Ishikawa (cell line): ENCODE data around the gene FTO.

Source experiments
- CEBPB ChIP-seq: IDR thresholded peaks from 2 replicates; pipeline ENCODE4 v1.6.1; 2012
- CREB1 ChIP-seq: IDR thresholded peaks from 2 replicates; pipeline ENCODE4 v1.6.1; 2012; ENCODE audit warnings: low read depth
- EGR1 ChIP-seq: IDR thresholded peaks from 2 replicates; pipeline ENCODE4 v1.6.1; 2012
- EP300 ChIP-seq: IDR thresholded peaks from 2 replicates; pipeline ENCODE4 v1.6.1; 2012; ENCODE audit warnings: borderline replicate concordance
- FOXM1 ChIP-seq: IDR thresholded peaks from 2 replicates; pipeline ENCODE4 v1.6.1; 2012; ENCODE audit warnings: low read depth, borderline replicate concordance
- MAX ChIP-seq: IDR thresholded peaks from 2 replicates; pipeline ENCODE4 v1.6.1; 2012
- NFIC ChIP-seq: IDR thresholded peaks from 2 replicates; pipeline ENCODE4 v1.6.1; 2012
- RAD21 ChIP-seq: IDR thresholded peaks from 2 replicates; pipeline ENCODE4 v1.6.1; 2012; ENCODE audit warnings: low read depth
- REST ChIP-seq: IDR thresholded peaks from 2 replicates; pipeline ENCODE4 v1.6.1; 2012; ENCODE audit warnings: low read depth, mild to moderate bottlenecking
- TAF1 ChIP-seq: IDR thresholded peaks from 2 replicates; pipeline ENCODE4 v1.6.1; 2012; ENCODE audit warnings: low read depth, mild to moderate bottlenecking
- TCF12 ChIP-seq: IDR thresholded peaks from 2 replicates; pipeline ENCODE4 v1.6.1; 2012; ENCODE audit warnings: low read depth
- TEAD4 ChIP-seq: IDR thresholded peaks from 2 replicates; pipeline ENCODE4 v1.6.1; 2012
- USF1 ChIP-seq: IDR thresholded peaks from 2 replicates; pipeline ENCODE4 v1.6.1; 2012
- YY1 ChIP-seq: IDR thresholded peaks from 2 replicates; pipeline ENCODE4 v1.6.1; 2012; ENCODE audit warnings: low read depth
- ZBTB7A ChIP-seq: IDR thresholded peaks from 2 replicates; pipeline ENCODE4 v1.6.1; 2012; ENCODE audit warnings: low read depth

The FTO gene

GRCh38 chr16:54051821-54052220 is 347.9 kb downstream of the FTO start:
- no peak for TF ChIP-seq REST
- no peak for TF ChIP-seq USF1
- no peak for TF ChIP-seq CEBPB
- no peak for TF ChIP-seq TEAD4
- TF ChIP-seq ZBTB7A, result no peak
- no peak for TF ChIP-seq TAF1
- TF ChIP-seq YY1, result no peak
- no peak for TF ChIP-seq EGR1
- TF ChIP-seq TCF12, result no peak
- TF ChIP-seq CREB1, result no peak
- TF ChIP-seq NFIC, result no peak
- TF ChIP-seq MAX, result no peak
- no peak for TF ChIP-seq FOXM1
- no peak for TF ChIP-seq EP300
- TF ChIP-seq RAD21, result no peak

GRCh38 chr16:54052271-54052670 is 348.3 kb downstream of the FTO start:
- TF ChIP-seq TEAD4, result no peak
- no peak for TF ChIP-seq MAX
- no peak for TF ChIP-seq TCF12
- TF ChIP-seq EGR1, result no peak
- no peak for TF ChIP-seq USF1
- TF ChIP-seq FOXM1, result no peak

- TF ChIP-seq TEAD4 (no peak), CEBPB (no peak)
These were observed 350.2 kb downstream of the FTO start for GRCh38 chr16:54053891-54054820.

GRCh38 chr16:54055191-54055590 is 351.2 kb downstream of the FTO start:
- TF ChIP-seq REST, result no peak
- TF ChIP-seq FOXM1, result no peak
- no peak for TF ChIP-seq EGR1
- TF ChIP-seq EP300, result no peak

- TF ChIP-seq REST (no peak), ZBTB7A (no peak), NFIC (no peak), EP300 (no peak), TCF12 (no peak), TAF1 (no peak), RAD21 (no peak), USF1 (no peak), EGR1 (no peak)
These were observed 351.9 kb downstream of the FTO start for GRCh38 chr16:54055864-54056263.
